Esophagus muscularis mucosa (tissue), 3 donors: ENCODE measurements around the gene ACER3.
"Not testable (repeated sequence)": the region's sequence is repeated elsewhere in the genome, so short reads cannot be mapped to it uniquely, and the experiment has no call there.

Source experiments
- POLR2A ChIP-seq: fragments of 450-650 bp; IDR thresholded peaks from one replicate; pipeline ENCODE4 v1.6.1; 2017; ENCODE audit warnings: antibody characterized with exemption, moderate library complexity, mild to moderate bottlenecking, low read depth
- TF ChIP-seq, protein P1 (sequence below), 3 experiments: fragments of 200-600 bp in 2 of 3; fragments of 450-650 bp in 1 of 3; sonication (generic) in 2 of 3; IDR thresholded peaks; one replicate each; pipeline ENCODE4 v1.5.1; 2017 to 2019; ENCODE audit warnings: antibody characterized with exemption in 3 of 3, mild to moderate bottlenecking in 2 of 3, moderate library complexity in 1 of 3

DNA sequence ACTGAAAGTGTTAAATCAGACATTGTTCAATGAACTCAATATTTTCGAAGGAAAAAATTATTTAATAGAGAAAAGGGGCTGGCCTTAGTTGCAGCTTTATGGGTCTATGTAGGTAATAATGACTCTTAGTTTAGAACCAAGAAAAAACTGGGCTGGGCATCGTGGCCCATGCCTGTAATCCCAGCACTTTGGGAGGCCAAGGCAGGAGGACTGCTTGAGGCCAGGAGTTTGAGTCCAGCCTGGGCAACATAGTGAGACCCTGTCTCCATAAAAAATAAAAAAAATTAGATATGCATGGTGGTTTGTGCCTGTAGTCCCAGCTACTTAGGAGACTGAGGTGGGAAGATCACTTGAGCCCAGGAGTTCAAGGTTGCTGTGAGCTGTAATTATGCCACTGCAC is 2.1 kb downstream of the ACER3 start:
- TF ChIP-seq POLR2A: not testable (repeated sequence)
- TF ChIP-seq, protein P1, sequence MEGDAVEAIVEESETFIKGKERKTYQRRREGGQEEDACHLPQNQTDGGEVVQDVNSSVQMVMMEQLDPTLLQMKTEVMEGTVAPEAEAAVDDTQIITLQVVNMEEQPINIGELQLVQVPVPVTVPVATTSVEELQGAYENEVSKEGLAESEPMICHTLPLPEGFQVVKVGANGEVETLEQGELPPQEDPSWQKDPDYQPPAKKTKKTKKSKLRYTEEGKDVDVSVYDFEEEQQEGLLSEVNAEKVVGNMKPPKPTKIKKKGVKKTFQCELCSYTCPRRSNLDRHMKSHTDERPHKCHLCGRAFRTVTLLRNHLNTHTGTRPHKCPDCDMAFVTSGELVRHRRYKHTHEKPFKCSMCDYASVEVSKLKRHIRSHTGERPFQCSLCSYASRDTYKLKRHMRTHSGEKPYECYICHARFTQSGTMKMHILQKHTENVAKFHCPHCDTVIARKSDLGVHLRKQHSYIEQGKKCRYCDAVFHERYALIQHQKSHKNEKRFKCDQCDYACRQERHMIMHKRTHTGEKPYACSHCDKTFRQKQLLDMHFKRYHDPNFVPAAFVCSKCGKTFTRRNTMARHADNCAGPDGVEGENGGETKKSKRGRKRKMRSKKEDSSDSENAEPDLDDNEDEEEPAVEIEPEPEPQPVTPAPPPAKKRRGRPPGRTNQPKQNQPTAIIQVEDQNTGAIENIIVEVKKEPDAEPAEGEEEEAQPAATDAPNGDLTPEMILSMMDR (IDR thresholded peaks at IDR 0.05): not testable (repeated sequence)
